GM18858 (cell line): ENCODE measurements around the gene ACADM.
"Not testable (repeated sequence)": the region's sequence is repeated elsewhere in the genome, so short reads cannot be mapped to it uniquely, and the experiment has no call there.

Experiments
- ATAC-seq: cut with Tn5 transposase; IDR thresholded peaks from one replicate; pipeline ENCODE4 v1.9.1; 2021; ENCODE audit not compliant: unreplicated experiment

The ACADM gene

GRCh38 chr1:75733661-75734060 is 9.2 kb downstream of the ACADM start:
- no peak for ATAC-seq

DNA sequence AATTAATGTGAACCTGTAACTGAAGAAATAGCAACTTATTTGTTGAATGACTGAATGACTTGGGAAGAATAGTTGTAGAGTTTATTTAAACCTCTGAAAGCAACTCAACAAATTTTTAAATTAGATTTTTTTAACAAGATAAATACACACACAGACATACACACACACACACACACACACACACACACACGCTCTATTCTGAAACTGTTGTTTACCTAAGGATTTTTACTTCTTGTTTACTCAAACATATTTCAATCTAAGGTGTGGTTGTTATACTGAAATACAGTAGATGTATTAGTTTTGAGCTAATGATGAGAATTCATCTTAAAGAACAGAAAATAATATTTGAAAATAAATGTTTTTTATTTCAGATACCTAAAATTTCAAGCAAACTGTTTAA is 11.5 kb downstream of the ACADM start:
- no peak for ATAC-seq

GRCh38 chr1:75742047-75742625 is 17.6 kb downstream of the ACADM start:
- ATAC-seq: no peak

GRCh38 chr1:75745276-75745675 is 20.8 kb downstream of the ACADM start:
- ATAC-seq: peak; percentile 89

DNA sequence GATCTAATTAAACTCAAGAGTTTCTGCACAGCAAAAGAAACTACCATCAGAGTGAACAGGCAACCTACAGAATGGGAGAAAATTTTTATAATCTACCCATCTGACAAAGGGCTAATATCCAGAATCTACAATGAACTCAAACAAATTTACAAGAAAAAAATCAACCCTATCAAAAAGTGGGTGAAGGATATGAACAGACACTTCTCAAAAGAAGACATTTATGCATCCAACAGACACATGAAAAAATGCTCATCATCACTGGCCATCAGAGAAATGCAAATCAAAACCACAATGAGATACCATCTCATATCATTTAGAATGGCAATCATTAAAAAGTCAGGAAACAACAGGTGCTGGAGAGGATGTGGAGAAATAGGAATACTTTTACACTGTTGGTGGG is 32.7 kb downstream of the ACADM start:
- ATAC-seq: not testable (repeated sequence)

DNA sequence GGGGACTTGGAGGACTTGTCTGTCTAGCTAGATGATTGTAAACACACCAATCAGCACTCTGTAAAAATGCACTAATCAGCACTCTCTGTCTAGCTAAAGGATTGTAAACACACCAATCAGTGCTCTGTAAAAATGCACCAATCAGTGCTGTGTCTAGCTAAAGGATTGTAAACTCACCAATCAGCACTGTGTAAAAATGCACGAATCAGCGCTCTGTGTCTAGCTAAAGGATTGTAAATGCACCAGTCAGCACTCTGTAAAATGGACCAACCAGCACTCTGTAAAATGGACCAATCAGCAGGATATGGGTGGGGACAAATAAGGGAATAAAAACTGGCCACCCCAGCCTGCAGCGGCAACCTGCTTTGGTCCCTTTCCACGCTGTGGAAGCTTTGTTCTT is 34.0 kb downstream of the ACADM start:
- not testable (repeated sequence) for ATAC-seq

DNA sequence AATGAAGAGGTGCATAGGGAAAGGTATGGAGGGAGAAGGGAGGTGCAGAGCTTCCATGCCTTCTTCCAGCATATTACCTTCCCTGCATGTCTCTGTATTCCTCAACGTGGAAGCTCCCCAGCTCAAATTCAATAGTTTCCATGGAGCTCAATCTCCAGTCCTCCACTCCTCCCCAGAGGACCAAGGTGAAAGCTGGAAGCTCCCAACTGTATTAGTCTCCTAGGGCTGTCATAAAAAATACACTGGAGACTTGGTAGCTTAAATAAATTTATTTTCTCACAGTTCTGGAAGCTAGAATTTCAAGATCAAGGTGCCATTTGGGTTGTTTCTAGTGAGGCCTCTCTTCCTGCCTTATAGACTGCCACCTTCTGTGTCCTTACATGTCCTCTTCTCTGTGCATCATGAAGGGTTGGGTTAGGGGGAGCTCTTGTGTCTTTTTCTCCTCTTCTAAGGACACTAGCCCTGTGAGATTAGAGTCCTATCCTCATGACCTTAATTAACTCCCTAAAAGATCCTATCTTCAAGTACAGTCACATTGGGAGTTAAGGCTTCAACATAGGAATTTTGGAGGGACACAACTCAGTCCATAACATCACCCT is 39.6 kb downstream of the ACADM start:
- no peak for ATAC-seq

DNA sequence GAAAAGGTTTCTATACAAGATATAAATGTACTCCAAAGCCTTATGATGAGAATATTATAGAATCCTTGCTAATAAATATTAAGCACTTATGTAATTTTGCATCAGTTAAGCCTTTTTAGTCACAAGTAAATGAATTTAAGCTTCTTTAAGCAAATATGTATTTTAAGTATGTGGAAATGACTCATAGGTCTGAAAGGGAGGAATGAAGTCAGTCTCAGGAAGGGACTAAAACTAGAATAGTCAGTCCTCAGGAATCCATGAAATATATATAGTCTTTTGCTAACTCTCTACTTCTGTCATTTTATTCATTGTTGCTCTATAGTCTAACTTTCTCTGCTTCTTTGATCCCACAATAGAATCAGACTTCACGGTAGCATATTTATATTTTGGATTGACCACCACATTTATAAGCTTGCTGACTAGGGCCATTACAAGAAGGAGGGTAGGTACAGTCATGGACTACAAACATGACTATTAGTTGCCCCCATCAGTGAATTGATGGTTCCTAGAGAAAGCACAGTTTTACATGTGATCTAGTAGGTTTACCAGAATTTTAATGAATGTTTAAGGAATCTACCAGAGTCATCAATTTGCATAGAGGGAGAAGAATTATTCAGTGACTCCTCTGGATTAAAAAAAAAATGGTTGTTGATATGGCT is 41.3 kb downstream of the ACADM start:
- ATAC-seq: no peak

DNA sequence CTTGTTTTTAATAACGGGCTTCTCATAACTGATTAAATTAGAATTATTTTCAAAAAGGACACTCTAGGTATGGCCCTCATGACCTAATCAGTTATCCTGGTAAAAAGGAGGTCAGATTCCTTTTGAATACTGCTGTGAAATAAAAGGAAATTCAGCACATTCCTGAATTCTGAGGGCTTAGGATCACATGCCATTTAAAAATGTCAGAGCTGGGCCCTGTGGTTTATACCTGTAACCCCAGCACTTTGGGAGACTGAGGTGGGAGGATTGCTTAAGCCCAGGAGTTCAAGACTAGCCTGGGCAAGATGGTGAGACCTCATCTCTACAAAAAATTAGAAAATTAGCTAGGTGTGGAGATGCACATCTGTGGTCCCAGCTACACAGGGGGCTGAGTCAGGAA is 43.5 kb downstream of the ACADM start:
- no peak for ATAC-seq

GRCh38 chr1:75770761-75771160 is 46.3 kb downstream of the ACADM start:
- no peak for ATAC-seq

- ATAC-seq: no peak
Observed at GRCh38 chr1:75771978-75772377, 47.5 kb downstream of the ACADM start.

- ATAC-seq: not testable (repeated sequence)
Observed at GRCh38 chr1:75777812-75778211, 53.3 kb downstream of the ACADM start.

GRCh38 chr1:75778694-75779093 is 54.2 kb downstream of the ACADM start:
- not testable (repeated sequence) for ATAC-seq

DNA sequence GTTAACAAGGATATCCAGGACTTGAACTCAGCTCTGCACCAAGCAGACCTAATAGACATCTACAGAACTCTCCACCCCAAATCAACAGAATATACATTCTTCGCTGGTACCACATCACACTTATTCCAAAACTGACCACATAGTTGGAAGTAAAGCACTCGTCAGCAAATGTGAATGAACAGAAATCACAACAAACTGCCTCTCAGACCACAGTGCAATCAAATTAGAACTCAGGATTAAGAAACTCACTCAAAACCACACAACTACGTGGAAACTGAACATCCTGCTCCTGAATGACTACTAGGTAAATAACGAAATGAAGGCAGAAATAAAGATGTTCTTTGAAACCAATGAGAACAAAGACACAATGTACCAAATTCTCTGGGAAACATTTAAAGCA is 55.7 kb downstream of the ACADM start:
- ATAC-seq: not testable (repeated sequence)

DNA sequence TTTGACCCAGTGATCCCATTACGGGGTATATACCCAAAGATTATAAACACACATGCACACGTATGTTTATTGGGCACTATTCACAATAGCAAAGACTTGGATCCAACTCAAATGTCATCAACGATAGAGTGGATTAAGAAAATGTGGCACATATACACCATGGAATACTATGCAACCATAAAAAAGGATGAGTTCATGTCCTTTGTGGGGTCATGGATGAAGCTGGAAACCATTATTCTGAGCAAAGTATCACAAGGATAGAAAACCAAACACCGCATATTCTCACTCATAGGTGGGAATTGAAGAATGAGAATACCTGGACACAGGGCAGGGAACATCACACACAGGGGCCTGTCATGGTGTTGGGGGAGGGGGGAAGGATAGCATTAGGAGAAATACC is 59.4 kb downstream of the ACADM start:
- ATAC-seq: not testable (repeated sequence)

DNA sequence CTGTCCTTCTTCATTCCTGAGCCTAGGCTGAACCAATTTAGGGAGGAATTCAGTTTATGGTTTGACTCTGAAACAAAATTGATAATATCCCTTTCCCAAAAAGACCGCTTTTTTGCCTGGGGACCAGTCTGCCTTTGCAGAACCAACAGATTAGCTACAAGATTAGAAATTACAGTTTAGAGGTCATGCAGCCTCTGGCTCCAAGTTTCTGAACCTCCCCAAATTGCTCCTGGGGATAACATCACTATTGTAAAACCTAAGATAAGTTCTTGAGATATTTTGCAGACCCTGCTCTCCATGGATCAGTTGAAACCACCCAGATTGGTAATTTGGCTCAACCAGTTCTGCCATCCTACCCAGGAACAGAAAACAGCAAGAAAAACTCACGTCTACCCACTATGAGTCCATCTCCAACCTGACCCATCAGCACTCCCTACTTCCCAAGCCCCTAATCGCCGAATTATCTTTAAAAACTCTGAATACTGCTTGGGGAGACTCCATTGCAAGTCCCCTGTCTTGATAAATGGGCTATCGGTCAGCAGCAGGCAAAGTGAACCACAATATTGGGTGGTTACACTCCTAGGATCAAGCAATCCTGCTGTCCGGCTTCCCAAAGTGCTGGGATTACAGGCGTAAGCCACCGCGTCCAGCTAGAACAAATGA is 60.9 kb downstream of the ACADM start:
- peak; percentile 16 for ATAC-seq

DNA sequence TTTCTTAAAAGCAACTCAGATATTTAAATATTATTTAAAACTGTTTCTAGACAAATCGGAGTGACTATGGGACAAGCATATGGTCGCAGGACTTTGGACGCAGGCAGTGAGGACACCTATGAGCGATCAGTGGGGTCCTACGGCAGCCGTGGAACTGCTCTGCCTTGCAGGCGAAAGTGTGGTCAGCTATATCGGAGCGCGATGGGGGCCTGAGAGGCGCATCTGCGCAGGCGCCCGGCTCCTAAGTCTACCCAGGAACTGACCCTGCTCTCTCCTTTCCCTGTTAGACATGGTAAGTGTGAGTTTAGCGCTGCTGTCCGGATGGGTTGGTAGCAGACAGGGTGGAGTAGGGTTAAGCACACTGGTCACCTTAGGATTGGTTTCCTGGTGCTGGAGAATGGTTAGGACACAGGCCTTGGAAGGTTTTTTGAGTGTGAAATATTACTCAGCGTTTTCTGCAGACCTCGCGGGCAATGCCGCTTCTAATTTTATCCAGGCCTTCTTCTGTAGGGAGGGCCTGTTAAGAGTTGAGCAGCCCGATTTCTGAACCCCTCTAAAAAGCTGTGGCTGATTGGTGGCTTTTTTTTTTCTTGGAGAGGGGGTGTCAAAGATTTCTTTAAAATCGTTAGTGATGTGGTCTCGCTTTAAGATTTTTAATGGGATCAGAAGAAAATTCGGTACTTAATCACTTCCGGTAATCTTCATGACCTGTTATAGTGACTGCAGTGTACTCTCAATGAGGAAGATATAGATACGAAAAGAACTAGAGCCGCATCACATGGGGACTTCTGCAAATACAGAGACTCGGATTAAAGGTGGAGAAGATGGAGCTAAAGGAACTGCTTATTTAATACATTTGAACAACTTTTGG is 61.7 kb downstream of the ACADM start, which contains the start of gene RABGGTB:
Gene RABGGTB (plus strand): TSS at position 274 of the 871 bp plus-strand sequence. CDS start 16 bp downstream, at position 290.
- ATAC-seq: peak; percentile 58

DNA sequence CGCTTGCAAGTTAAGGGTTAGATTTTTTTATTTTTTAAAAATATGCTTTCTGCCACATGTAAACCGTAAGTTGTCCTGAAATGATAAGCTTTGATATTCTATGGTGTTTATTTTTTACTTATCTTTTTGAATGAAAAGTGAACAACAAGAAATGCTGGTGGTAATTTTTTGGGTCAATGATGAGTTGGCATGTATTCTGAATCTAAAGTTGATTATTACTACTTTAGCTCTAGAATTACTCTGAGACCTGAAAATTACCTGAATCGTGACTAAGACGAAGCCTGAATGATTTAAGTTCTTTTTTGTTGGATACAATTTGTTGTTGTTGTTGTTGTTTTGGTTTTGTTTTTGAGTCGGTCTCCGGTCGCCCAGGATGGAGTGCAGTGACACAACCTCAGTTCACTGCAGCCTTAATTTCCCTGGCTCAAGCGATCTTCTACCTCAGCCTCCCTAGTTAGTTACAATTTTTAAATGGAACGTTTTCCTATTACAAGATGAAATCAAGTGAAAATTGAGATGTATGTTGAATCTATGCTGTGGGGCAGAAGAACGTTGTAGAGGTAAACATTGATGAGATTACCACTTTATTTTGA is 62.5 kb downstream of the ACADM start:
- ATAC-seq: no peak

DNA sequence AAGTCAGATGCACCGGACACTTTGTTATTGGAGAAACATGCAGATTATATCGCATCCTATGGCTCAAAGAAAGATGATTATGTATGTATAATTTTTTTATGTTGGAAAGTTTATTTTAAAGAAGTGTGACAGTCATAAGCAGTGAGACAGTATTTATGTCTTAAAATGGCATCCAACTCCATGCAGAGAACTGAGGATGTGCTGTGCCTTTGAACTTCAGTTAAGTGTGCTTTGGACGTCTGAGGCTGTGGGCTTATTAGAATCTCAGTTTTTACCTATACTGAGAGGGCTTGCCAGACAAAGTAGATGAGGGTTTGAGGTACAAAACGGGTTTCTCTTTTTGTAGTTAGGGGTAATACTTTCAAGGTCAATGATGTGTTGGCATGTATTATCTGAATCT is 63.0 kb downstream of the ACADM start:
- no peak for ATAC-seq

- ATAC-seq: no peak
Observed at GRCh38 chr1:75789988-75790387, 65.5 kb downstream of the ACADM start.

GRCh38 chr1:75791022-75791421 is 66.5 kb downstream of the ACADM start:
- ATAC-seq: no peak
